ENCODE measurements around the gene LPIN1.
"Not testable (repeated sequence)": the region's sequence is repeated elsewhere in the genome, so short reads cannot be mapped to it uniquely, and the experiment has no call there.

Gene LPIN1

GRCh38 chr2:11744631-11745394 is 1.6 kb upstream of the LPIN1 start:
- DNase-seq (ENCODE audit: low read depth in 3 of 3): no peak

- no peak for DNase-seq (ENCODE audit: low read depth in 3 of 3)
Measured at GRCh38 chr2:11745613-11746375, 638 bp upstream of the LPIN1 start.

- no peak for DNase-seq (ENCODE audit: low read depth in 3 of 3)
Measured at GRCh38 chr2:11746807-11747459, 501 bp downstream of the LPIN1 start.

DNA sequence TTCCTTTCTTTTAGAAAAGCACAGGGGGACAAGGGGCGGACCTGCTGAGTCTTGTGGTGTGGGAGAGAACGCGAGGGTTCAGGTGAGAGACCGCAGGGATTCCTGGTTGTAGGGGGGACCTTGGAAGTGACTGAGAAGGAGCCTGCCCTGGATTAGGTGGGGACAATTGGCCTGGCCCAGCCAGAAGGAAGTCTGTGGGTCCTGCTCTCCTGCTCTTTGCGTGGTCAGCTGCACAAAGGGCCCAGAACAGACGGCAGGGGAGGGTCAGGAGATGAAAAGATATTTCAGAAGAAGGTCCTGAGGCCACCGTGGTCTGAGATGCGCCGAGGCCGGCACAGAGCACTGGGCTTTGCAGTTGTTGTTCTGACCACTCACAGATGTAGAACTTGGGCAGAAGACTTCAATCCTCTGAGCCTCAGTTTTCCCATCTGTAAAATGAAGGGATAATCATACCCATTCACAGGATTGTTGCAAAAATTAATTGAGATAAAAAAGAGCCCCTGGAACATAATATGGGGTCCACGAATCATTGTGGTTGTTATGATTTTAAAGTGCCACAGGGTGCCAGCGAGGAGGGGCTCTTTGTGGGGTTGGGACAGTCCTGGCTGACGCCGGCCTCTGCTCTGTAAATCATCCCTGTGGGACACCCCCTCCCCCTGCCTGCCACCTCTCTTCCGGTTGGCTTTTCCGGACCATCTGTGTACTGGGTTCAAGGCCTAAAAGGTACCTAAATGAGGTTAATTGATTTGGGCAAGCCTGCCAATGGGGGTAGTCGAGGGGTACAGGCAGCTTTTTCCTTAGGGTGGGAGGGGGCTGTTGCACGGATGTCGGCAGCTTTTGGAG is 1.8 kb downstream of the LPIN1 start:
- no peak for DNase-seq (ENCODE audit: low read depth in 3 of 3)

GRCh38 chr2:11748861-11749645 is 2.6 kb downstream of the LPIN1 start:
- DNase-seq (ENCODE audit: low read depth in 3 of 3): no peak

DNA sequence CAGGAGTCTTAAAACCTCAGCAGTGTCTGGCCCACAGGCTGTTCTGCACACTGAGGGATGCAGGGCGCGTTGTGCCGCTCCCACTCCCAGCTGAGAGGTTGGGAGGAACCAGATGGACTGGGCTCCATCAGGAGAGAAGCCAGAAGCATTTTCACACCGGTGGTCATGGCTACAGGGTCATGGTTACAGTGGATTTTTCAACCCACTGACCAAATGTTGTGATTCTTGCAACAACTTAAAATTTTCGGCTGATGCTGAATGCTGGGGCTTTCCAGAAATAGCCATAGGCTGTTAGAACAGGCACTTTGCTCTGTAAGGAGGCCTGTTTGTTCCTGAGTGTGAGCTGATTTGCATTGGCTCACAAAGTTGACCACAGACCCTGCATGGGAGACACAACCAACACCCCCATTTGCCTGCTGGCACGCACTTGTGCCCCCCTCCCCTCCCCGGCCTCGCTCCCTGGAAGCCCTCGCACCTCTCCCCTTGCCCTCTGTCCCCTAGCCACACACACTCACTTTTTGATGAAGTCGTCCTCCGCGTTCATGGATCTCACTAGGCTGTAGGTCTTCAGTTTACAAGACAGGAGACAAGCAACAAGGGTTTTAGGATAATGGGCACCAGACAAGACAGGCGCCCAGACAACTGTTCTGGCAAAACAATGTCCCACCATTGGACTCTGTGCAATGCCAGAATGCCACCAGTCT is 3.4 kb downstream of the LPIN1 start:
- no peak for DNase-seq (ENCODE audit: low read depth in 3 of 3)

DNA sequence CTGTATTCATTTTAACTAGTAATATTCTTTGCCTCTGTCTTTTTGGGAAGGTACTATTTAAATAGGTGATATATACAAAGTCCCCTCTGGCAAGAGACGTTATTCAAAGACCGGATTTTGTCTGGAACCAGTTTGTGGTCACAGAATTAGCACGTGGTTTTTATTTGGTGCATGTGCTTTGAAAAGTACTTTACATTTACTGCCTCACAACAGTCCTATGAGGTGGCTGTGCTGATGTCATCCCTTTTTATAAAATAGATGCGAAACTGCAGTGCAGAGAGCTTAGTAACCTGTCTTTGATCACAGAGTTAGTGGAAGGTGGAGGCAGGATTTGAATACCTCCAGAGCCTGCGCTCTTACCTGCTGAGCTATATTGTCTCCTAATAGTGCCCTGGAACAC is 4.0 kb downstream of the LPIN1 start:
- DNase-seq (ENCODE audit: low read depth in 3 of 3): no peak

DNA sequence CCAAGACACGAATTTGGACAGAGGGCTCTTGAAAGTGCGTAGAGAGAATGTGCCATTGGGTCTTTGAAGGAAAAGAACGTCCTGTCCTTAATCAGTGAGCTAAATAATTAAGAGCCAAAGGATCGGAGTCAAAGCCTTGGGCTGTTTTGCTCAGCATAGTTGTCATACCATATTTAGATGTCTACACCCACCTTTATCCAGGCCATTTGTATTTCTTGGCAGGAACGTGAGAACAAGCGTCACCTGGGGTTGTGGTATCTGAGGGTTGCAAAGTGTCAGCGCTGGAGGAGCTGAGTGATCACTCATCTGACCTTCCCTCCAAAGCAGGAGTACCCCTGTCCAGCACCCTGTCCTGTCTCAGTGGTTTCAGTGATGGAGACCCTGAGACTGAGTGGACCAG is 4.5 kb downstream of the LPIN1 start:
- no peak for DNase-seq (ENCODE audit: low read depth in 3 of 3)

DNA sequence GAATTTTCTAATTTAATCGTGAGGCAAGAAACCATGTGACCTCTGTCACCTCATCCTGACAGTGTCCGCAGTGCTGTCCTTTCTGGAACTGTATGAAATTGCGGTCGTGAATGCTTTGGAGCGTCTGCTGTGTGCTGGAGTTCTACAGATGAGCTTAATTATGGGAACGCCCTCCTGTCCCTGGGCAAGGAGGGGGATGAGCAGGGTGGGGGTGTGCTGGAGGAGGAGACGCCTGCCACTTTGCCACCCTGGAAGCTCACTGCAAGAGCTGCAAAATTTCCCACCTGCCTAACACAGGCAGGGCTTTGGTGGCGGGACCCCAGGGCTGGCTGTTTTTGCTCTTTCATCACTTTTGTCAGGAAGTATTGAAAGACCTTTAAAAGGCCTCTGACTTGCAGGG is 6.5 kb downstream of the LPIN1 start:
- no peak for DNase-seq (ENCODE audit: low read depth in 3 of 3)

- no peak for DNase-seq (ENCODE audit: low read depth in 3 of 3)
Measured at GRCh38 chr2:11753452-11753885, 7.0 kb downstream of the LPIN1 start.

GRCh38 chr2:11753886-11754699 is 7.7 kb downstream of the LPIN1 start:
- peak in 2 of 3 experiments; percentile 57 to 70 for DNase-seq (ENCODE audit: low read depth in 3 of 3)

DNA sequence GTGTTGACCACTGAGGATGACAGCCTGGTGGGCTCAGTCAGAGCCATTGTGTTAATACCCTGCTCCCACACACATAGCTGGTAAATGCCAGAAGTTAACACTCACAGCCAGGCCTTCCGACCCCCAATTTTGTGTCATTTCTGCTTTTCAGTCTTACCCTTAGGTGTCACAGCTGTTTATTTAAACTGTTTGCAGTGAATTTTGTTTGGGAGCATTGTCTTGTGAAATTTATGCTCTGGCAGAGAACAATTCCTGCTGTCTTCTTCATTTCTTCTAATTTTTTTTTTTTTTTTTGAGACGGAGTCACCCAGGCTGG is 8.2 kb downstream of the LPIN1 start:
- no peak for DNase-seq (ENCODE audit: low read depth in 3 of 3)

DNA sequence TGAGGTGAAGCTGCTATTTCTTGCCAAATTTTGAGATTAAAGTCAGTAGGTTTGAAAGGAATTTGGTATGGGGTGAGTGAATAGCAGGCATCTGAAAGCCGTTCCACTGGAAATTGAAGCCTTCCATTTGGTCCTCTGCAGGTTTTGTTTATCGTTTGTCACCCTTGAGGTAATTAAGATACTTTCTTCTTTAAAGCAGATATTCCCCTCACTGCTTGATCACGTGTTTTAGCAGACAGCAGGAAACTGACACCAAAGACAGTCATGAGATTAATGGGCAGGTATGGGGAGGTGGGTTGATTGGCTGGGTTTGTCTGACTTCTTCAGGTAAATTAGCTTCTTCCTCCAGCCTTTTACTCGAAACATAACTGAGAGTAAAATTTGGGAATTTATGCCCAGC is 10.7 kb downstream of the LPIN1 start:
- no peak for DNase-seq (ENCODE audit: low read depth in 3 of 3)

DNA sequence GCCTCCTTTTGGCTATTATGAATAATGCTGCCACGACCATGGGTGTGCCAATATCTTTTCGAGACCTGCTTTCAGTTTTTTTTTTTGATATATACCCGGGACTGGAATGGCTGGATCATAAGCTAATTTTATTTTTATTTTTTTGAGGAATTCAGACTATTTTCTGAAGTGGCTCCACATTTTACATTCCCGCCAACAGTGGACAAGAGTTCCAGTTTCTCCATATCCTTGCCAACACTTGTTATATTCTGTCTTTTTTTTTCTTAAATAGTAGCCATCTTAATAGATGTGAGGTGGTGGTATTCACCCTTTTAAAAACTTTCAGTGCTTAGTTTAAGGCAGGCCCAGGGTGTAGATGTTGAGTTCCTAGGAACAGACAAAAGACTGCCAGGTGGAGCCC is 11.8 kb downstream of the LPIN1 start:
- no peak for DNase-seq (ENCODE audit: low read depth in 3 of 3)

GRCh38 chr2:11758647-11759046 is 12.2 kb downstream of the LPIN1 start:
- no peak for DNase-seq (ENCODE audit: low read depth in 3 of 3)

GRCh38 chr2:11759182-11759975 is 12.9 kb downstream of the LPIN1 start:
- DNase-seq (ENCODE audit: low read depth in 3 of 3): not testable (repeated sequence)

GRCh38 chr2:11761259-11761658 is 14.8 kb downstream of the LPIN1 start:
- DNase-seq (ENCODE audit: low read depth in 3 of 3): no peak

DNA sequence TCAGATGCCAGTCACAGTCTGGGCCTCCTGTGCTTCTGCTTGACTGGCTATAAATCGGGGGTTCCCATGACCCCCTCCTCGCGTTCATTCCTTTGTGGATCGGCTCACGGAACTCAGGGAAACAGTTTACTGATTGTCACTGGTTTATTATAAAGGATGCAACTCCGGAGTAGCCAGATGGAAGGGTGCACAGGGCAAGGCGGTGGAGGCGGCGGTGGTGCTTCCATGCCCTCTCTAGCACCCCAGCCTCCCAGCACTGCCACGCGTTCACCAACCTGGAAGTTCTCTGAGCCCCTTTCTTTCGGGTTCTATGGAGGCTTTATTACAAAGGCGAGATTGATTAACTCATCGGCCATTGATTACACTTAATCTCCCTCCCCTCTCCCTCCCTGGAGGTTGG is 15.6 kb downstream of the LPIN1 start:
- DNase-seq (ENCODE audit: low read depth in 3 of 3): no peak

Measured in stimulated activated CD4-positive, alpha-beta T cell treated with anti-CD3 and anti-CD28 coated beads, TNF-alpha, amount 100 ng/mL, for 4 hours (primary cell).